ENCODE measurements around the gene P2RY2. TPM values are rescaled to one million over a fixed set of nuclear protein-coding genes. Genes with fewer than 3 reads are reported as not detected.

Gene P2RY2
- polyA plus RNA-seq, 2 donors: 17.8 to 26.0 TPM

- Histone ChIP-seq H3K27me3 (ENCODE audit: control insufficient read depth in 1 of 2, insufficient read depth in 2 of 2, low read length in 2 of 2) (no peaks in the 10 kb centered on the region), H3K27ac (ENCODE audit: low read depth in 2 of 2, low read length in 1 of 2) (no peak overlapping the region), H3K36me3 (ENCODE audit: control insufficient read depth in 2 of 2, insufficient read depth in 2 of 2, low read length in 1 of 2) (no peaks in the 10 kb centered on the region), H3K4me3 (ENCODE audit: low read depth in 1 of 2, low read length in 2 of 2) (no peak overlapping the region), H3K9me3 (ENCODE audit: control insufficient read depth in 2 of 2, insufficient read depth in 1 of 2, low read depth in 1 of 2, low read length in 1 of 2) (no peaks in the 10 kb centered on the region), H3K4me1 (ENCODE audit: control insufficient read depth in 2 of 2, insufficient read depth in 2 of 2, low read length in 1 of 2) (peaks cover 6 to 14% of the 10 kb centered on the region in 2 donors)
- 79 to 83% methylated on average over 8 of the region's 8 CpGs for WGBS, 2 donors
These were observed 4.6 kb upstream of the P2RY2 start for GRCh38 chr11:73213196-73214143.

- Histone ChIP-seq H3K4me1 (ENCODE audit: control insufficient read depth in 2 of 2, insufficient read depth in 2 of 2, low read length in 1 of 2) (peaks cover 6 to 25% of the 10 kb centered on the region in 2 donors), H3K4me3 (ENCODE audit: low read depth in 1 of 2, low read length in 2 of 2) (no peak overlapping the region), H3K36me3 (ENCODE audit: control insufficient read depth in 2 of 2, insufficient read depth in 2 of 2, low read length in 1 of 2) (no peaks in the 10 kb centered on the region), H3K27me3 (ENCODE audit: control insufficient read depth in 1 of 2, insufficient read depth in 2 of 2, low read length in 2 of 2) (no peaks in the 10 kb centered on the region), H3K9me3 (ENCODE audit: control insufficient read depth in 2 of 2, insufficient read depth in 1 of 2, low read depth in 1 of 2, low read length in 1 of 2) (no peaks in the 10 kb centered on the region), H3K27ac (ENCODE audit: low read depth in 2 of 2, low read length in 1 of 2) (no peak overlapping the region)
- WGBS, 2 donors: 84 to 89% methylated on average over 5 of the region's 5 CpGs
These were observed 2.6 kb upstream of the P2RY2 start for GRCh38 chr11:73215191-73216134.

DNA sequence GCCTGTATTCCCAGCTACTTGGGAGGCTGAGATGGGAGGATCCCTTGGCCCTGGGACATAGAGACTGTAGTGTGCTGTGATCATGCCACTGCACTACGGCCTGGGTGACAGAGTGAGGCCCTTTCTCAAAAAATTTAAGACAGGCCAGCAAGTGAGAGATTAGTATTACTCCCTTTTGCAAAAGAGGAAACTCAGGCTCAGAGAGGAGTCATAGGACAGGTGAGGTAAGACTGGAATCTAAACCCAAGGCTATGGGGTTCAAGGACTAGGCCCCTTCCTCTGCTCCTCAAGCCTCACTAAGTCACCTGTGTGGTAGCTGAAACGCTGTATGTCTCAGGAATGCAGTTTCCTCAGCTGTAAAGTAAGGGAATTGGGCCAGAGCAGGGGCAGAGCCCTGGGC lies 1.6 kb upstream of the P2RY2 start:
- Histone ChIP-seq H3K9me3 (ENCODE audit: control insufficient read depth in 2 of 2, insufficient read depth in 1 of 2, low read depth in 1 of 2, low read length in 1 of 2) (no peaks in the 10 kb centered on the region), H3K4me3 (ENCODE audit: low read depth in 1 of 2, low read length in 2 of 2) (no peak overlapping the region), H3K27me3 (ENCODE audit: control insufficient read depth in 1 of 2, insufficient read depth in 2 of 2, low read length in 2 of 2) (no peaks in the 10 kb centered on the region), H3K36me3 (ENCODE audit: control insufficient read depth in 2 of 2, insufficient read depth in 2 of 2, low read length in 1 of 2) (no peaks in the 10 kb centered on the region), H3K27ac (ENCODE audit: low read depth in 2 of 2, low read length in 1 of 2) (peak overlapping the region in 1 of 2 donors; percentile 82), H3K4me1 (ENCODE audit: control insufficient read depth in 2 of 2, insufficient read depth in 2 of 2, low read length in 1 of 2) (peaks cover 9 to 30% of the 10 kb centered on the region in 2 donors)
- WGBS, 2 donors: 85 to 92% methylated on average over 2 of the region's 2 CpGs

GRCh38 chr11:73217131-73217809 lies 811 bp upstream of the P2RY2 start:
- peaks cover 12 to 36% of the 10 kb centered on the region in 2 donors for H3K4me1 ChIP-seq (ENCODE audit: control insufficient read depth in 2 of 2, insufficient read depth in 2 of 2, low read length in 1 of 2)
- peak overlapping the region; percentile 82 for H3K27ac ChIP-seq (ENCODE audit: low read depth in 2 of 2, low read length in 1 of 2)
- no peaks in the 10 kb centered on the region for H3K9me3 ChIP-seq (ENCODE audit: control insufficient read depth in 2 of 2, insufficient read depth in 1 of 2, low read depth in 1 of 2, low read length in 1 of 2)
- H3K4me3 ChIP-seq (ENCODE audit: low read depth in 1 of 2, low read length in 2 of 2): peak overlapping the region; percentile 67 to 73
- H3K27me3 ChIP-seq (ENCODE audit: control insufficient read depth in 1 of 2, insufficient read depth in 2 of 2, low read length in 2 of 2): no peaks in the 10 kb centered on the region
- peaks cover 0 to 2% of the 10 kb centered on the region in 2 donors for H3K36me3 ChIP-seq (ENCODE audit: control insufficient read depth in 2 of 2, insufficient read depth in 2 of 2, low read length in 1 of 2)
- WGBS, 2 donors: 66 to 67% methylated on average over 15 of the region's 15 CpGs

DNA sequence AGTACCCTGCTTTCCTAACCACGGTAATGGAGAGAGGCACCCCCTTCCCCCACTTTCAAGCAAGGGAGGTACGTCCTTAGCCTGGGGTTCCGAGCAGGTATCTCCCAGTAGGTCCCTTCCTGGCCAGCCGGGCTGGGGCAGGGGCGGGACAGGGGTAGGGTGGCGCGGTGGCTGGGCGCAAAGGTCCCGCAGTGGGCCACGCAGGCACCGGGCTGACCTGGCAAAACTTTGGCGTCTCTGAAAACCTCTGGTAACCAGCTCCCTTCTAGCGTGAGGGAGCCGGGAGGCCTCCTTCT lies 323 bp upstream of the P2RY2 start:
- H3K27me3 ChIP-seq (ENCODE audit: control insufficient read depth in 1 of 2, insufficient read depth in 2 of 2, low read length in 2 of 2): no peaks in the 10 kb centered on the region
- H3K36me3 ChIP-seq (ENCODE audit: control insufficient read depth in 2 of 2, insufficient read depth in 2 of 2, low read length in 1 of 2): peaks cover 0 to 6% of the 10 kb centered on the region in 2 donors
- H3K4me1 ChIP-seq (ENCODE audit: control insufficient read depth in 2 of 2, insufficient read depth in 2 of 2, low read length in 1 of 2): peaks cover 12 to 37% of the 10 kb centered on the region in 2 donors
- peak overlapping the region; percentile 67 to 73 for H3K4me3 ChIP-seq (ENCODE audit: low read depth in 1 of 2, low read length in 2 of 2)
- H3K9me3 ChIP-seq (ENCODE audit: control insufficient read depth in 2 of 2, insufficient read depth in 1 of 2, low read depth in 1 of 2, low read length in 1 of 2): no peaks in the 10 kb centered on the region
- 38 to 51% methylated on average over 12 to 14 of the region's 14 CpGs for WGBS, 2 donors
- peak overlapping the region; percentile 82 for H3K27ac ChIP-seq (ENCODE audit: low read depth in 2 of 2, low read length in 1 of 2)

- H3K36me3 ChIP-seq (ENCODE audit: control insufficient read depth in 2 of 2, insufficient read depth in 2 of 2, low read length in 1 of 2): peaks cover 0 to 10% of the 10 kb centered on the region in 2 donors
- H3K9me3 ChIP-seq (ENCODE audit: control insufficient read depth in 2 of 2, insufficient read depth in 1 of 2, low read depth in 1 of 2, low read length in 1 of 2): no peaks in the 10 kb centered on the region
- peaks cover 12 to 37% of the 10 kb centered on the region in 2 donors for H3K4me1 ChIP-seq (ENCODE audit: control insufficient read depth in 2 of 2, insufficient read depth in 2 of 2, low read length in 1 of 2)
- peak overlapping the region; percentile 82 for H3K27ac ChIP-seq (ENCODE audit: low read depth in 2 of 2, low read length in 1 of 2)
- peak overlapping the region; percentile 67 to 73 for H3K4me3 ChIP-seq (ENCODE audit: low read depth in 1 of 2, low read length in 2 of 2)
- WGBS, 2 donors: 34 to 35% methylated on average over 9 of the region's 9 CpGs
- H3K27me3 ChIP-seq (ENCODE audit: control insufficient read depth in 1 of 2, insufficient read depth in 2 of 2, low read length in 2 of 2): no peaks in the 10 kb centered on the region
These were observed 742 bp downstream of the P2RY2 start for GRCh38 chr11:73218830-73219215.

DNA sequence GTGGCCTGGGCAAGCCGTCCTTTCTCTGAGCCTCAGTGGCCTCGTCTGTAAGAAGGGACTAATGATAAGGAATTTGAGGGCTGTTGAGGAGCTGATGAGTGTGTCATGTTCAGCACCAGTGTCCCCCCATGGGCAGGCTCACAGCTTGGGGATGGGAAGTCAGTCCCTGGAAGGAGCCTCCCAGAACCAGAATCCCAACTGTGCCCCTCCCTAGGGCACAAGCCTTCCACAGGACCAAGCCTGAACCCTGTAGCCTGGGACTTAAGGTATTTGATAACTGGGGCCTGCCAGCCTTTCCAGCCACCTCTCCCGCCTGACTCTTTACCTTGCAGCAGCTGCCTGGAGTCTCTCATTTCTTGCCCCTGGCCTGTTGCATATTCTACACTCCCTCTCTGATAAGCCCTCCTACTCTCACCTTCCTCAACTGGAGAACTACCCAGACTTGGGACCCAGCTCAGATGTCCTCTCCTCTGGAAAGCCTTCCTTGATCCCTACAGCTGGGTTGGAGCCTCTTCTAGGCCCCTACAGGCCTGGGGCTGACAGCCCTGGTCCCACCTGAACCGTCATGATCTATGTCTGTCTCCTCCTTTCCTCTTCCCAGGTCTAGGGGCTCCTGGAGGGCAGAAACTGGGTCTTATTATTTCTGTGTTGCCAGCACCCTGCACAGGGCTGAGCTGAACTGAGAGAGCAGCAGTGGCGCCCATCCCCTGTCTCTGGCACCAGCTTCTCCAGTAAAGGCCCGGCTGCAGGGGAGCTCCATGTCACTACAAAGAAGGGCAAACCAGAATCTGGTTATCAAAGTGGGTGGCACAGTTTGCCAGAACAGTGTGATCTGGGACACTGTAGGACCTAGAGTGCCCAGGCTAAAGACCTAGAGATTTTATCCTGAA lies 1.6 kb downstream of the P2RY2 start:
- Histone ChIP-seq H3K36me3 (ENCODE audit: control insufficient read depth in 2 of 2, insufficient read depth in 2 of 2, low read length in 1 of 2) (peaks cover 3 to 13% of the 10 kb centered on the region in 2 donors), H3K9me3 (ENCODE audit: control insufficient read depth in 2 of 2, insufficient read depth in 1 of 2, low read depth in 1 of 2, low read length in 1 of 2) (no peaks in the 10 kb centered on the region), H3K27me3 (ENCODE audit: control insufficient read depth in 1 of 2, insufficient read depth in 2 of 2, low read length in 2 of 2) (no peaks in the 10 kb centered on the region), H3K4me1 (ENCODE audit: control insufficient read depth in 2 of 2, insufficient read depth in 2 of 2, low read length in 1 of 2) (peaks cover 12 to 33% of the 10 kb centered on the region in 2 donors), H3K27ac (ENCODE audit: low read depth in 2 of 2, low read length in 1 of 2) (peak overlapping the region in 1 of 2 donors; percentile 51), H3K4me3 (ENCODE audit: low read depth in 1 of 2, low read length in 2 of 2) (peak overlapping the region; percentile 67 to 73)
- 79 to 83% methylated on average over 6 of the region's 6 CpGs for whole genome bisulfite sequencing, 2 donors

- Histone ChIP-seq H3K9me3 (ENCODE audit: control insufficient read depth in 2 of 2, insufficient read depth in 1 of 2, low read depth in 1 of 2, low read length in 1 of 2) (no peaks in the 10 kb centered on the region), H3K27ac (ENCODE audit: low read depth in 2 of 2, low read length in 1 of 2) (no peak overlapping the region), H3K4me1 (ENCODE audit: control insufficient read depth in 2 of 2, insufficient read depth in 2 of 2, low read length in 1 of 2) (peaks cover 8 to 41% of the 10 kb centered on the region in 2 donors), H3K4me3 (ENCODE audit: low read depth in 1 of 2, low read length in 2 of 2) (no peak overlapping the region), H3K36me3 (ENCODE audit: control insufficient read depth in 2 of 2, insufficient read depth in 2 of 2, low read length in 1 of 2) (peaks cover 3 to 17% of the 10 kb centered on the region in 2 donors), H3K27me3 (ENCODE audit: control insufficient read depth in 1 of 2, insufficient read depth in 2 of 2, low read length in 2 of 2) (no peaks in the 10 kb centered on the region)
- 85 to 91% methylated on average over 4 of the region's 4 CpGs for WGBS, 2 donors
These were observed 3.4 kb downstream of the P2RY2 start for GRCh38 chr11:73221451-73221850.
